Kidney epithelial cell (primary cell): ENCODE results near the gene TBL1X. TPM values are rescaled to one million over a fixed set of nuclear protein-coding genes. Genes with fewer than 3 reads are reported as not detected.
A peak's percentile ranks its signal among the peaks of the same experiment; 100 is the strongest.

Experiments
- DNase-seq: peaks from one replicate; pipeline ENCODE4 v3.0.0-alpha.2; 2010; ENCODE audit warnings: low read depth
- H3K27me3 ChIP-seq: 2 replicates; pipeline ENCODE4 v1.6.0; 2011; ENCODE audit warnings: low read length; ENCODE audit not compliant: control insufficient read depth, insufficient read depth
- H3K36me3 ChIP-seq: 2 replicates; pipeline ENCODE4 v1.5.1; 2011; ENCODE audit warnings: low read length; ENCODE audit not compliant: control insufficient read depth, insufficient read depth
- H3K4me3 ChIP-seq: 2 replicates; pipeline ENCODE4 v1.5.1; 2011; ENCODE audit warnings: low read depth, mild to moderate bottlenecking, control low read depth, low read length
- total RNA-seq: library from RNA; depleted of rRNA; stranded (reverse); fragments of >200 nt; gene quantifications from 2 replicates; pipeline ENCODE4 v1.2.3, GENCODE V29; 2015
- TF ChIP-seq, protein P1 (sequence below): IDR thresholded peaks from 2 replicates; pipeline ENCODE4 v1.5.1; 2011; ENCODE audit warnings: mild to moderate bottlenecking, moderate library complexity, low read length, control low read depth, inconsistent platforms; ENCODE audit not compliant: insufficient read depth, poor library complexity, severe bottlenecking

The TBL1X gene
- total RNA-seq, 1 donor from 2014 or later = 25.9 TPM

- Histone ChIP-seq H3K4me3 (no peak overlapping the region), H3K27me3 (no peaks in the 10 kb centered on the region), H3K36me3 (no peaks in the 10 kb centered on the region)
- TF ChIP-seq, protein P1, sequence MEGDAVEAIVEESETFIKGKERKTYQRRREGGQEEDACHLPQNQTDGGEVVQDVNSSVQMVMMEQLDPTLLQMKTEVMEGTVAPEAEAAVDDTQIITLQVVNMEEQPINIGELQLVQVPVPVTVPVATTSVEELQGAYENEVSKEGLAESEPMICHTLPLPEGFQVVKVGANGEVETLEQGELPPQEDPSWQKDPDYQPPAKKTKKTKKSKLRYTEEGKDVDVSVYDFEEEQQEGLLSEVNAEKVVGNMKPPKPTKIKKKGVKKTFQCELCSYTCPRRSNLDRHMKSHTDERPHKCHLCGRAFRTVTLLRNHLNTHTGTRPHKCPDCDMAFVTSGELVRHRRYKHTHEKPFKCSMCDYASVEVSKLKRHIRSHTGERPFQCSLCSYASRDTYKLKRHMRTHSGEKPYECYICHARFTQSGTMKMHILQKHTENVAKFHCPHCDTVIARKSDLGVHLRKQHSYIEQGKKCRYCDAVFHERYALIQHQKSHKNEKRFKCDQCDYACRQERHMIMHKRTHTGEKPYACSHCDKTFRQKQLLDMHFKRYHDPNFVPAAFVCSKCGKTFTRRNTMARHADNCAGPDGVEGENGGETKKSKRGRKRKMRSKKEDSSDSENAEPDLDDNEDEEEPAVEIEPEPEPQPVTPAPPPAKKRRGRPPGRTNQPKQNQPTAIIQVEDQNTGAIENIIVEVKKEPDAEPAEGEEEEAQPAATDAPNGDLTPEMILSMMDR = no peak
- no peak for DNase-seq
Observed at GRCh38 chrX:9745417-9746115, 280.7 kb downstream of the TBL1X start.

DNA sequence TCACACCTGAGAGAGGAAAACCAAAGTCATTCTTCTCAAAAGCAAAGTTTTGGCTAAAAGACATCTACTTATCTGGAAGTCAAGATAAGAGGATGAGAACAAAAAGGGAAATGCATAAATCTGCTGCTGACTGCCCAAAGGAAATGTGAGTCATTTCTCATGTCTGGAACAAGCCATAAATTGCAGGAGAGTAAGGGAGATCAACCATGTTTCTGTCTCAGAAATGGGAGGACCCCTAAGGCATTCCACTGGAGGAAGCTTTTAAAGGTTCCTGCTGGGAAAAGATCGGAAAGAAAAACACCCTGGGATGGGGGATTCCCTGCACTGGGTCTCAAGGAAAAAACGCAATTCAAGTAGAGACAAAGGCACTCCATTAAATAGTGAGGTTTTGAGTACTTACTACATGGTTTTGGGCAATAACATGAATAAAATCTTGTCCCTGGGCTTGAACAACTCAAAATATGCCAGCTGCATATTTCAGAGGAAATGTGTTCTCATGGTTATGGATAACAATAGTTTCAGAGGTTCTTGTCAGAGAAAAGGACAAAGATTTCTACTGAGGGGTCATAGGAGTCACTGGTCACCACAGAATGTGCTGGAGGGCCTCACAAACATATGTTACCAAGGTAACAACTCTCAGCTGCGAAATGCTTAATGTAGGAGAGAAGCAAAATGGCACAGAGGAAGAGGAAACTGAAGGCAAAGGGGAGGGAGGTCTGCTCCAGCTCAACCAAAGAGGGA lies 281.5 kb downstream of the TBL1X start:
- TF ChIP-seq, protein P1 = no peak
- DNase-seq = peak; percentile 39
- no peaks in the 10 kb centered on the region for H3K27me3 ChIP-seq
- no peak overlapping the region for H3K4me3 ChIP-seq
- H3K36me3 ChIP-seq = no peaks in the 10 kb centered on the region

DNA sequence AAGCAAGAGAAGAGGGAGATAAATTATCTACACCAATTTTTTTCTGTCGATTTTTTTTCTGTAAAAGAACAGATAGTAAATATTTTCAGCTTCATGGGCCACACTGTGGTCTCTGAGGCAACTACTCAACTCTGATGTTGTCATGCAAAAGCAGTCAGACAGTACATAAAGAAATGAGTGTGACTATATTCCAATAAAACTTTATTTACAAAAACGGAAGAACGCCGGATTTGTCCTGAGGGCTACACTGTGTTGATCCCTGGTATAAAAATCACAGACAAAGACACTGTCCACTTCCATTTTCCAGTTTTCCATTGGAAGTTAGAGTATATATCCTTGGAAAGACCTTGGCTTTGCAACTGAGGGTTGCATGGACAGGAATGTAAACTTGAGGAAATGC lies 282.8 kb downstream of the TBL1X start:
- TF ChIP-seq, protein P1 = no peak
- no peak overlapping the region for H3K4me3 ChIP-seq

DNA sequence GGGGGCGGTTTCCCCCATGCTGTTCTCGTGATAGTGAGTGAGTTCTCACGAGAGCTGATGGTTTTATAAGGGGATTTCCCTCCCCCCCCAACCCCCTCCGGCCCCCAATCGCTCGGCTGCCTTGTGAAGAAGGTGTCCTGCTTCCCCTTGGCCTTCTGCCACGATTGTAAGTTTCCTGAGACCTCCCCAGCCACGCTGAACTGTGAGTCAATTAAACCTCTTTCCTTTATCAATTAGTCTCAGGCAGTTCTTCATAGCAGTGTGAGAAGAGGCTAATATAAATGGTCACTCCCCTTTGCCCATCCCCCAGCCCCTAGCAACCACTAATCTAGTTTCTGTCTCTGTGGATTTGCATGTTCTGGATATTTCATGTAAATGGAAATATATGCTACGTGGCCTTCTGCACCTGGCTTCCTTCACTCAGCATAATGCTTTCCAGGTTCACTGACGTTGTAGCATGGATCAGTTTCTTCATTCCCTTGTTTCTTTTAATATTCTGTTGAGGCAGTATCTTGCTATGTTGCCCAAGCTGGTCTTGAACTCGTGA lies 284.4 kb downstream of the TBL1X start:
- H3K36me3 ChIP-seq = no peaks in the 10 kb centered on the region
- no peaks in the 10 kb centered on the region for H3K27me3 ChIP-seq
- no peak for DNase-seq
- H3K4me3 ChIP-seq = no peak overlapping the region
- TF ChIP-seq, protein P1 = no peak

More for the DNA sequence above, 282.8 kb downstream of the TBL1X start:
- DNase-seq = no peak
- no peaks in the 10 kb centered on the region for H3K27me3 ChIP-seq
- no peaks in the 10 kb centered on the region for H3K36me3 ChIP-seq

DNA sequence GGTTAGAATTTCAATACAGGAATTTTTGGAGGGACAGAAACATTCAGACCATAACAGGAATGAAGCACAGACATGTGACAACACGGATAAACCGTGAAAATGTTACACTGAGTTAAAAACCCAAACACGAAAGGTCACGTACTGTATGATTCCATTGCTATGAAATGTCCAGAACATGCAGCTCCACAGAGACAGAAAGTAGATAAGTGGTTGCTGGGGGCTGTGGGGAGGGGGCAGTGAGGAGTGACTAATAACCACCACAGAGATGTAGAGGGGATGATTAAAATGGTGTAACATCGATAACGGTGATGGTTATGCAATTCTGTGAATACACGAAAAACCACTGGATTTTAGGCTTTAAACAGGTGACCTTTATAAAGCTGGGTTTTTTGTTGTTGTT lies 292.5 kb downstream of the TBL1X start:
- H3K27me3 ChIP-seq = no peaks in the 10 kb centered on the region
- TF ChIP-seq, protein P1 = no peak
- DNase-seq = no peak
- H3K36me3 ChIP-seq = no peaks in the 10 kb centered on the region
- H3K4me3 ChIP-seq = no peak overlapping the region
